H1 (cell line): ENCODE results near the gene ADAMTS14. TPM values are rescaled to one million over a fixed set of nuclear protein-coding genes. Genes with fewer than 3 reads are reported as not detected.

Source experiments
- CTCF ChIA-PET: fragments of 300-600 bp; sonication (Branson Sonifier 250); formaldehyde crosslinking; loops from one replicate; lab custom pipeline; 2021; ENCODE audit not compliant: partially characterized antibody; lab: Charles Lee
- POLR2A ChIA-PET: fragments of 300-600 bp; sonication (Branson Sonifier 250); formaldehyde crosslinking; loops from one replicate; lab custom pipeline; 2021; ENCODE audit warnings: inconsistent platforms; ENCODE audit not compliant: partially characterized antibody; lab: Charles Lee
- DNase-seq, 2 experiments: peaks; one replicate each; pipeline versions ENCODE4 v3.0.0 to v3.0.0-alpha.2; 2010 to 2022; ENCODE audit warnings: low spot score in 2 of 2, low read depth in 1 of 2, mixed read lengths in 1 of 2
- FAIRE-seq: peaks from 2 replicates; lab custom pipeline; 2011; peaks lifted over from hg19 to GRCh38; lab: Jason Lieb, UNC
- H2AFZ ChIP-seq: 2 replicates; pipeline ENCODE4 v1.8.1; 2012; ENCODE audit warnings: low read length, inconsistent platforms
- H2AK5ac ChIP-seq: 2 replicates; pipeline ENCODE4 v1.6.1; 2013; ENCODE audit warnings: low read depth, low read length
- H2BK120ac ChIP-seq: replicated peaks from 2 replicates; pipeline ENCODE3; 2013; ENCODE audit warnings: low read depth, low read length, inconsistent platforms
- H2BK12ac ChIP-seq: 2 replicates; pipeline ENCODE4 v1.6.1; 2013; ENCODE audit warnings: low read depth, low read length
- H2BK15ac ChIP-seq: 2 replicates; pipeline ENCODE4 v1.6.1; 2013; ENCODE audit warnings: low read length
- H2BK20ac ChIP-seq: 2 replicates; pipeline ENCODE4 v1.6.1; 2013; ENCODE audit warnings: low read length
- H2BK5ac ChIP-seq: 2 replicates; pipeline ENCODE4 v1.6.1; 2013; ENCODE audit warnings: low read depth, low read length
- H3K14ac ChIP-seq: 2 replicates; pipeline ENCODE4 v1.6.1; 2013; ENCODE audit warnings: inconsistent platforms; ENCODE audit not compliant: insufficient read length
- H3K18ac ChIP-seq: 2 replicates; pipeline ENCODE4 v1.6.1; 2013; ENCODE audit warnings: low read length; ENCODE audit errors: extremely low read depth
- H3K23ac ChIP-seq: 2 replicates; pipeline ENCODE4 v1.6.1; 2013; ENCODE audit warnings: inconsistent platforms; ENCODE audit not compliant: insufficient read length
- H3K23me2 ChIP-seq: 2 replicates; pipeline ENCODE4 v1.6.1; 2013; ENCODE audit warnings: low read depth, low read length
- H3K27ac ChIP-seq: 2 replicates; pipeline ENCODE4 v1.6.1; 2011; ENCODE audit warnings: low read depth, low read length, inconsistent platforms
- H3K27me3 ChIP-seq, 4 experiments: replicated peaks in 1 of 4; 1 replicate in 1 of 4; 2 replicates in 3 of 4; pipeline versions ENCODE4 v1.6.1 to v1.8.1; 2011 to 2013; ENCODE audit warnings: low read length in 3 of 4, mild to moderate bottlenecking in 3 of 4, inconsistent platforms in 2 of 4, mixed read lengths in 2 of 4, moderate library complexity in 1 of 4; ENCODE audit not compliant: control insufficient read depth in 3 of 4, insufficient read depth in 3 of 4; ENCODE audit errors: extremely low read depth in 1 of 4
- H3K36me3 ChIP-seq, 4 experiments: 2 replicates each; pipeline versions ENCODE4 v1.6.1 to v1.8.1; 2011 to 2013; ENCODE audit warnings: mild to moderate bottlenecking in 4 of 4, low read length in 3 of 4, moderate library complexity in 2 of 4, control low read depth in 1 of 4, inconsistent platforms in 1 of 4; ENCODE audit not compliant: insufficient read depth in 4 of 4, control insufficient read depth in 2 of 4
- H3K4ac ChIP-seq: replicated peaks from 2 replicates; pipeline ENCODE3; 2013; ENCODE audit warnings: low read length, low read depth, mixed read lengths, inconsistent platforms; ENCODE audit not compliant: insufficient read length
- H3K4me1 ChIP-seq, 4 experiments: replicated peaks in 1 of 4; 1 replicate in 1 of 4; 2 replicates in 3 of 4; pipeline versions ENCODE4 v1.6.1 to v1.8.1; 2011 to 2013; ENCODE audit warnings: low read length in 3 of 4, inconsistent platforms in 2 of 4, mixed read lengths in 1 of 4; ENCODE audit not compliant: insufficient read depth in 4 of 4, control insufficient read depth in 3 of 4
- H3K4me2 ChIP-seq, 2 experiments: 2 replicates each; pipeline versions ENCODE4 v1.6.1 to v1.8.1; 2011 to 2013; ENCODE audit warnings: low read depth in 2 of 2, low read length in 2 of 2, control low read depth in 1 of 2, inconsistent platforms in 1 of 2, mild to moderate bottlenecking in 1 of 2; ENCODE audit not compliant: insufficient read depth in 1 of 2
- H3K4me3 ChIP-seq, 4 experiments: fragments of 200-600, 300-600 bp in 1 of 4; sonication (generic), shearing (Covaris generic), sonication (Bioruptor Twin) in 1 of 4; 2 replicates each; pipeline versions ENCODE4 v1.5.1 to v1.8.1; 2011 to 2016; ENCODE audit warnings: low read length in 4 of 4, low read depth in 3 of 4, control low read depth in 2 of 4, inconsistent platforms in 2 of 4, mild to moderate bottlenecking in 2 of 4, mixed read lengths in 1 of 4, moderate library complexity in 1 of 4; ENCODE audit not compliant: insufficient read depth in 2 of 4; ENCODE audit errors: extremely low read depth in 1 of 4
- H3K56ac ChIP-seq: replicated peaks from 2 replicates; pipeline ENCODE3; 2013; ENCODE audit warnings: low read depth, mild to moderate bottlenecking, mixed read lengths, low read length, inconsistent platforms; ENCODE audit not compliant: insufficient read length
- H3K79me1 ChIP-seq: 2 replicates; pipeline ENCODE4 v1.6.1; 2013; ENCODE audit warnings: low read depth, low read length, control low read depth
- H3K79me2 ChIP-seq, 2 experiments: 2 replicates each; pipeline versions ENCODE4 v1.6.1 to v1.8.1; 2012 to 2013; ENCODE audit warnings: low read length in 2 of 2, mild to moderate bottlenecking in 2 of 2, inconsistent platforms in 1 of 2; ENCODE audit not compliant: insufficient read depth in 2 of 2, control insufficient read depth in 1 of 2
- H3K9ac ChIP-seq, 4 experiments: replicated peaks in 1 of 4; 1 replicate in 1 of 4; 2 replicates in 3 of 4; pipeline versions ENCODE4 v1.6.1 to v1.8.1; 2011 to 2013; ENCODE audit warnings: low read depth in 3 of 4, low read length in 3 of 4, control low read depth in 2 of 4, mild to moderate bottlenecking in 2 of 4, moderate library complexity in 2 of 4, inconsistent platforms in 1 of 4; ENCODE audit errors: extremely low read depth in 1 of 4
- H3K9me3 ChIP-seq, 2 experiments: 2 replicates each; pipeline versions ENCODE4 v1.6.1 to v1.8.1; 2012 to 2013; ENCODE audit warnings: mild to moderate bottlenecking in 2 of 2, moderate library complexity in 2 of 2, control low read depth in 1 of 2, inconsistent platforms in 1 of 2, low read depth in 1 of 2, low read length in 1 of 2, mixed read lengths in 1 of 2; ENCODE audit not compliant: insufficient read depth in 2 of 2
- H4K20me1 ChIP-seq, 2 experiments: replicated peaks in 1 of 2; 2 replicates each; pipeline versions ENCODE3 to v1.8.1; 2011 to 2013; ENCODE audit warnings: inconsistent platforms in 2 of 2, low read length in 2 of 2, mild to moderate bottlenecking in 1 of 2; ENCODE audit not compliant: insufficient read depth in 2 of 2, control insufficient read depth in 1 of 2
- H4K5ac ChIP-seq: 2 replicates; pipeline ENCODE4 v1.6.1; 2013; ENCODE audit warnings: low read length, low read depth, mixed read lengths, inconsistent platforms; ENCODE audit not compliant: insufficient read length
- H4K8ac ChIP-seq: 2 replicates; pipeline ENCODE4 v1.8.0; 2013; ENCODE audit warnings: mild to moderate bottlenecking, moderate library complexity, low read length, inconsistent platforms; ENCODE audit not compliant: insufficient read depth; ENCODE audit errors: extremely low read depth
- H4K91ac ChIP-seq: replicated peaks from 2 replicates; pipeline ENCODE3; 2013; ENCODE audit warnings: low read length, mixed read lengths, inconsistent platforms; ENCODE audit not compliant: insufficient read length
- CEBPB ChIP-seq: IDR thresholded peaks from 2 replicates; pipeline ENCODE4 v1.6.1; 2012; ENCODE audit warnings: low read depth, low read length
- FOSL1 ChIP-seq: IDR thresholded peaks from 2 replicates; pipeline ENCODE4 v1.6.1; 2011; ENCODE audit warnings: mild to moderate bottlenecking, low read depth, low read length, moderate library complexity; ENCODE audit not compliant: insufficient read depth
- WGBS, 2 experiments: shearing (Covaris generic) in 1 of 2; methylation state at CpG; one replicate each; pipeline versions ENCODE4 v1.1.6 to v1.1.7; 2013 to 2015; ENCODE audit warnings: low lambda C conversion rate in 2 of 2, mixed read lengths in 2 of 2, inconsistent platforms in 1 of 2, low coverage in 1 of 2, missing lambda C conversion rate in 1 of 2; ENCODE audit not compliant: insufficient replicate concordance in 2 of 2, insufficient coverage in 1 of 2, insufficient read length in 1 of 2; ENCODE audit errors: extremely low coverage in 1 of 2, missing lambda C conversion rate in 1 of 2; 5-methylcytosine and 5-hydroxymethylcytosine counted together
- polyA plus RNA-seq, 7 experiments: library from polyadenylated mRNA; depleted of rRNA in 3 of 7; stranded (reverse) in 5 of 7; unstranded in 2 of 7; fragments of >200 nt in 5 of 7; fragments of 200-250 nt in 2 of 7; gene quantifications; 1 replicate in 5 of 7; 2 replicates in 1 of 7; 4 replicates in 1 of 7; pipeline versions ENCODE4 v1.2.1 to v1.2.3, GENCODE V29; 2011 to 2013; ENCODE audit warnings: missing spikeins in 2 of 7, mixed read lengths in 2 of 7
- total RNA-seq: library from RNA; stranded (reverse); fragmentation: NEBNext Ultra II Directional; extraction: Animal tissue kit (Norgen Biotek cat#: 25700); gene quantifications from 2 replicates; pipeline ENCODE4 v1.2.1, GENCODE V29; 2021

The ADAMTS14 gene
- total and polyA plus RNA-seq, 2 of the 8 experiments (the other 6 are each of a cell fraction or from before 2014, with no cell fraction given): 2.0 to 2.3 TPM

GRCh38 chr10:70759781-70760180, 87.5 kb downstream of the ADAMTS14 start:
- H2AK5ac ChIP-seq: 0 out of 2 replicates have a peak overlapping the region, but pooled peaks have one; percentile 1
- H3K9me3 ChIP-seq: no peaks in the 10 kb centered on the region
- no peak overlapping the region for H3K23ac ChIP-seq
- no peak overlapping the region for H3K9ac ChIP-seq
- peaks cover 0 to 18% (median 12%) of the 10 kb centered on the region in 4 experiments; a peak in 6 of 7 replicates for H3K4me1 ChIP-seq
- DNase-seq (peak in 1 of 2 experiments; percentile 52), FAIRE-seq (no peak)
- H4K20me1 ChIP-seq: no peaks in the 10 kb centered on the region
- no peak overlapping the region for H3K4me2 ChIP-seq
- H3K4me3 ChIP-seq: no peak overlapping the region
- no peak overlapping the region for H3K4ac ChIP-seq
- no peaks in the 10 kb centered on the region for H3K23me2 ChIP-seq
- peak overlapping the region; percentile 53; the same call in 1 of the 2 replicates for H2BK5ac ChIP-seq
- no peak overlapping the region for H3K14ac ChIP-seq
- H2BK120ac ChIP-seq: no peak overlapping the region
- no peaks in the 10 kb centered on the region for H3K36me3 ChIP-seq
- no peak overlapping the region for H3K27ac ChIP-seq
- H4K5ac ChIP-seq: no peak overlapping the region
- POLR2A ChIA-PET: interaction anchor here (1.0 to 1.9 kb wide), 3 partner anchors 56 to 137 kb away, joined by 3 to 8 read pairs (median 4); partner anchors contain the start of gene SGPL1
- TF ChIP-seq CEBPB: 0 out of 2 replicates have a peak, but pooled peaks have one; percentile 18
- TF ChIP-seq FOSL1: no peak
- 60% methylated on average over 6 of the region's 7 CpGs; no CpG with 5 or more reads in 1 of the 2 experiments for WGBS, 2 experiments
- peak overlapping the region; percentile 5 for H3K18ac ChIP-seq
- no peaks in the 10 kb centered on the region for H3K79me1 ChIP-seq
- H3K56ac ChIP-seq: no peak overlapping the region
- H4K91ac ChIP-seq: peak overlapping the region; percentile 82
- H3K27me3 ChIP-seq: no peaks in the 10 kb centered on the region
- no peak overlapping the region for H2BK15ac ChIP-seq
- H4K8ac ChIP-seq: no peak overlapping the region; the same call in 1 of the 2 replicates
- CTCF ChIA-PET: interaction anchor here (0.8 to 4.4 kb wide), 33 partner anchors 9 to 299 kb away, joined by 3 to 35 read pairs (median 4); no protein-coding TSS in a partner anchor
- peak overlapping the region; percentile 94 for H2BK20ac ChIP-seq
- no peaks in the 10 kb centered on the region for H3K79me2 ChIP-seq
- no peak overlapping the region for H2AFZ ChIP-seq
- H2BK12ac ChIP-seq: peak overlapping the region; percentile 11; the same call in 1 of the 2 replicates
